DND-41 (cell line): ENCODE results near the gene SAPCD2.

ENCODE experiments used
- ATAC-seq: fragments of 200-7000 bp; cut with Tn5 transposase; 3 replicates; pipeline ENCODE4 v1.9.1; 2021; ENCODE audit warnings: low read depth; ENCODE audit not compliant: insufficient read depth
- DNase-seq: peaks from one replicate; pipeline ENCODE4 v3.0.0-alpha.2; 2020
- H2AFZ ChIP-seq: 2 replicates; pipeline ENCODE4 v1.6.0; 2012; ENCODE audit warnings: low read depth, low read length
- H3K27ac ChIP-seq: 2 replicates; pipeline ENCODE4 v1.5.1; 2012; ENCODE audit warnings: low read length, inconsistent platforms
- H3K27me3 ChIP-seq: fragments of 200-600 bp; sonication (generic); 2 replicates; pipeline ENCODE4 v1.6.0; 2012; ENCODE audit warnings: low read length, mild to moderate bottlenecking, inconsistent platforms; ENCODE audit not compliant: insufficient read depth, poor library complexity
- H3K36me3 ChIP-seq: 2 replicates; pipeline ENCODE4 v1.5.1; 2012; ENCODE audit warnings: low read length, inconsistent platforms; ENCODE audit not compliant: insufficient read depth
- H3K4me1 ChIP-seq: 2 replicates; pipeline ENCODE4 v1.5.1; 2012; ENCODE audit warnings: mild to moderate bottlenecking, low read length; ENCODE audit not compliant: insufficient read depth
- H3K4me2 ChIP-seq: 2 replicates; pipeline ENCODE4 v1.6.0; 2012; ENCODE audit warnings: mild to moderate bottlenecking, moderate library complexity, low read length, inconsistent platforms; ENCODE audit not compliant: insufficient read depth
- H3K4me3 ChIP-seq, 2 experiments: fragments of 200-600 bp in 1 of 2; shearing (Covaris generic) in 1 of 2; 2 replicates each; pipeline ENCODE4 v1.5.1; 2012 to 2016; ENCODE audit warnings: inconsistent platforms in 2 of 2, low read length in 2 of 2, mild to moderate bottlenecking in 2 of 2, low read depth in 1 of 2, moderate library complexity in 1 of 2
- H3K79me2 ChIP-seq: 2 replicates; pipeline ENCODE4 v1.6.0; 2012; ENCODE audit warnings: low read length, inconsistent platforms; ENCODE audit not compliant: insufficient read depth
- H3K9ac ChIP-seq: 2 replicates; pipeline ENCODE4 v1.6.0; 2012; ENCODE audit warnings: low read depth, mild to moderate bottlenecking, inconsistent platforms, low read length, moderate library complexity
- H3K9me3 ChIP-seq: 2 replicates; pipeline ENCODE4 v1.5.1; 2012; ENCODE audit warnings: low read length, moderate library complexity, mild to moderate bottlenecking, inconsistent platforms; ENCODE audit not compliant: insufficient read depth, severe bottlenecking
- H4K20me1 ChIP-seq: 2 replicates; pipeline ENCODE4 v1.6.0; 2012; ENCODE audit warnings: low read length; ENCODE audit not compliant: insufficient read depth
- EZH2 ChIP-seq: IDR thresholded peaks from 3 replicates; pipeline ENCODE4 v1.6.1; 2012; ENCODE audit warnings: borderline replicate concordance, low read depth, mild to moderate bottlenecking, moderate library complexity, low read length, inconsistent platforms; ENCODE audit not compliant: severe bottlenecking
- TF ChIP-seq, protein P1 (sequence below): IDR thresholded peaks from 2 replicates; pipeline ENCODE4 v1.5.1; 2012; ENCODE audit warnings: borderline replicate concordance, low read length, moderate library complexity, mild to moderate bottlenecking; ENCODE audit not compliant: poor library complexity, severe bottlenecking; ENCODE audit errors: extremely low read depth

The SAPCD2 gene

GRCh38 chr9:137022662-137023008, 47.7 kb downstream of the SAPCD2 start:
- ATAC-seq (no peak), DNase-seq (no peak)
- peaks cover 14% of the 10 kb centered on the region for H3K4me1 ChIP-seq
- H3K9ac ChIP-seq = no peak overlapping the region
- H3K4me2 ChIP-seq = no peak overlapping the region
- no peaks in the 10 kb centered on the region for H4K20me1 ChIP-seq
- no peaks in the 10 kb centered on the region for H3K27me3 ChIP-seq
- no peak overlapping the region for H3K4me3 ChIP-seq
- TF ChIP-seq EZH2 = no peak
- TF ChIP-seq, protein P1, sequence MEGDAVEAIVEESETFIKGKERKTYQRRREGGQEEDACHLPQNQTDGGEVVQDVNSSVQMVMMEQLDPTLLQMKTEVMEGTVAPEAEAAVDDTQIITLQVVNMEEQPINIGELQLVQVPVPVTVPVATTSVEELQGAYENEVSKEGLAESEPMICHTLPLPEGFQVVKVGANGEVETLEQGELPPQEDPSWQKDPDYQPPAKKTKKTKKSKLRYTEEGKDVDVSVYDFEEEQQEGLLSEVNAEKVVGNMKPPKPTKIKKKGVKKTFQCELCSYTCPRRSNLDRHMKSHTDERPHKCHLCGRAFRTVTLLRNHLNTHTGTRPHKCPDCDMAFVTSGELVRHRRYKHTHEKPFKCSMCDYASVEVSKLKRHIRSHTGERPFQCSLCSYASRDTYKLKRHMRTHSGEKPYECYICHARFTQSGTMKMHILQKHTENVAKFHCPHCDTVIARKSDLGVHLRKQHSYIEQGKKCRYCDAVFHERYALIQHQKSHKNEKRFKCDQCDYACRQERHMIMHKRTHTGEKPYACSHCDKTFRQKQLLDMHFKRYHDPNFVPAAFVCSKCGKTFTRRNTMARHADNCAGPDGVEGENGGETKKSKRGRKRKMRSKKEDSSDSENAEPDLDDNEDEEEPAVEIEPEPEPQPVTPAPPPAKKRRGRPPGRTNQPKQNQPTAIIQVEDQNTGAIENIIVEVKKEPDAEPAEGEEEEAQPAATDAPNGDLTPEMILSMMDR = no peak
- no peak overlapping the region for H3K27ac ChIP-seq
- no peaks in the 10 kb centered on the region for H3K79me2 ChIP-seq
- no peaks in the 10 kb centered on the region; the same call in 1 of the 2 replicates for H3K36me3 ChIP-seq
- no peak overlapping the region for H2AFZ ChIP-seq
- H3K9me3 ChIP-seq = no peaks in the 10 kb centered on the region

DNA sequence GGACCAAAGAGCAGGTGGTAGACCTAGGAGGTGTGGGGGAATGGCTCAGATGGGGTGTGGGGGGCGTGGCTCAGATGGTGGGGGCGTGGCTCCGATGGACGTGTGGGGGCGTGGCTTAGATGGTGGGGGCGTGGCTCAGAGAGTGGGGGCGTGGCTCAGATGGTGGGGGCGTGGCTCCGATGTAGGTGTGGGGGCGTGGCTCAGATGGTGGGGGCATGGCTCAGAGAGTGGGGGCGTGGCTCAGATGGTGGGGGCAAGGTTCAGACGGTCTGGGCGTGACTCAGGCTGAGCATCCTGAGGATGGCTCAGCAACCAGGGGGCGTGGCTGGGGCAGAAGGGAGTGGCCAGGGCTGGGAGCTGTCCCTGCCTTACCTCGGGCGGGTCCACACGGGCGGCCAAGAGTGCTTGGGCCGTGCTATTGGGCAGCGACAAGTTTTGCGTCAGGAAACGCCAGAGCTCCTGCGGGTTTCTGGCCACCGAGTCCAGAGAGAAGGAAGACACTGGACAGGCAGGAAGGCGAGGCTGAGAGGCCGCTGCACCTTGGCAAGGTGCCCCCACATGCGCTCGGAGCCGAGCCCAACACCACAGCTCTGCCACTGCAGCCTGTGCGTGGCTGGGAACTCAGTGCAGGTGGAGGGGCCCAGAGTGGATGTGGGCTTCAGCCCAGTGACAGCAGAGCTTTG, 48.2 kb downstream of the SAPCD2 start:
- no peak for TF ChIP-seq EZH2
- TF ChIP-seq, protein P1 = no peak
- Histone ChIP-seq H4K20me1 (no peaks in the 10 kb centered on the region), H3K27me3 (no peaks in the 10 kb centered on the region), H3K27ac (no peak overlapping the region), H3K4me1 (peaks cover 8% of the 10 kb centered on the region), H3K9me3 (no peaks in the 10 kb centered on the region), H3K4me2 (no peak overlapping the region), H3K9ac (no peak overlapping the region), H3K36me3 (peaks cover 3% of the 10 kb centered on the region; the same call in 1 of the 2 replicates), H3K4me3 (no peak overlapping the region), H3K79me2 (no peaks in the 10 kb centered on the region), H2AFZ (no peak overlapping the region)
- peak; percentile 70 for ATAC-seq
- DNase-seq = peak; percentile 62

GRCh38 chr9:137021568-137021978, 48.8 kb downstream of the SAPCD2 start:
- ATAC-seq (peak; percentile 18; the same call in 1 of the 3 replicates), DNase-seq (no peak)
- Histone ChIP-seq H3K4me1 (peaks cover 3% of the 10 kb centered on the region), H3K9me3 (no peaks in the 10 kb centered on the region), H3K4me3 (no peak overlapping the region), H3K9ac (no peak overlapping the region), H3K27me3 (no peaks in the 10 kb centered on the region), H3K4me2 (no peak overlapping the region), H3K36me3 (peaks cover 3% of the 10 kb centered on the region; the same call in 1 of the 2 replicates), H2AFZ (no peak overlapping the region), H4K20me1 (no peaks in the 10 kb centered on the region), H3K79me2 (no peaks in the 10 kb centered on the region), H3K27ac (no peak overlapping the region)
- TF ChIP-seq EZH2 = no peak
- TF ChIP-seq, protein P1 = no peak
